ENCODE data around the gene PDZD7.

The PDZD7 gene

GRCh38 chr10:100962351-100963080 lies 68.4 kb downstream of the PDZD7 start:
- DNase-seq, result no peak

- DNase-seq, result no peak
Observed at GRCh38 chr10:100960251-100960650, 70.7 kb downstream of the PDZD7 start.

Measured in CD4-positive, alpha-beta T cell treated with Interleukin-21 for 1 hour (primary cell).